Skeletal muscle cell (primary cell): ENCODE data around the gene SDC1.

Experiments
- DNase-seq: peaks from one replicate; pipeline ENCODE4 v3.0.0-alpha.2; 2010; ENCODE audit warnings: low read depth
- H3K4me3 ChIP-seq: 2 replicates; pipeline ENCODE4 v1.5.1; 2011; ENCODE audit warnings: low read depth, mild to moderate bottlenecking, control low read depth, low read length, moderate library complexity

Gene SDC1

GRCh38 chr2:20230114-20230425 lies 5.1 kb upstream of the SDC1 start:
- H3K4me3 ChIP-seq, result no peak overlapping the region
- DNase-seq, result no peak

DNA sequence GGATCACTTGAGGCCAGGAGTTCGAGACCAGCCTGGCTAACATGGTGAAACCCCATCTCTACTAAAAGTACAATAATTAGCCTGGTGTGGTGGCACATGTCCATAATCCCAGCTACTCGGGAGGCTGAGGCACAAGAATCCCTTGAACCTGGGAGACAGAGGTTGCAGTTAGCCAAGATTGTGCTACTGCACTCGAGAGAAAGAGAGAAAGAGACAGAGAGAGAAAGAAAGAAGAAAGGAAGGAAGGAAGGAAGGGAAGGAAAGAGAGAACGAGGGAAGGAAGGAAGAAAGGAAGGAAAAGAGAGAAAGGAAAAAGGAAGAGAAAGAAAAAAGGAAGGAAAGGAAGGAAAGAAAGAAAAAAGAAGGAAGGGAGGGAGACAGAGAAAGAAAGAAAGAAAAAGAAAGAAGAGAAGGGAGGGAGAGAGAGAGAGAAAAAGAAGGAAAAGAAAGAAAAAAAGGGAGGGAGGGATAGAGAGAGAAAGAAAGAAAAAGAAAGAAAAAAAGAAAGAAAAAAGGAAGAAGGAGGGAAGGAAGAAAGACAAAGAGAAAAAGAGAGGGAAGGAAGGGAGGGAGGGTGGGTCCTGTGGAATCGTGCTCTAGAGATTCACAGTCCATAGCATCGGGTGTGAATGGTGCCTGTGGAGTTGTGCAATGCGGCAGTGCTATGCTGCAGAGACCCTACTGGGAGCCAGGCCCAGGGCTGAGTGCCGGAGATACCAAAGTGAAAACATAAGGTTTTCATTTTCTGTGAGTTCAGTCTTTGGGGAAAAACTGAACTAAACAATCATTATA lies 4.6 kb upstream of the SDC1 start:
- DNase-seq, result no peak
- no peak overlapping the region for H3K4me3 ChIP-seq

DNA sequence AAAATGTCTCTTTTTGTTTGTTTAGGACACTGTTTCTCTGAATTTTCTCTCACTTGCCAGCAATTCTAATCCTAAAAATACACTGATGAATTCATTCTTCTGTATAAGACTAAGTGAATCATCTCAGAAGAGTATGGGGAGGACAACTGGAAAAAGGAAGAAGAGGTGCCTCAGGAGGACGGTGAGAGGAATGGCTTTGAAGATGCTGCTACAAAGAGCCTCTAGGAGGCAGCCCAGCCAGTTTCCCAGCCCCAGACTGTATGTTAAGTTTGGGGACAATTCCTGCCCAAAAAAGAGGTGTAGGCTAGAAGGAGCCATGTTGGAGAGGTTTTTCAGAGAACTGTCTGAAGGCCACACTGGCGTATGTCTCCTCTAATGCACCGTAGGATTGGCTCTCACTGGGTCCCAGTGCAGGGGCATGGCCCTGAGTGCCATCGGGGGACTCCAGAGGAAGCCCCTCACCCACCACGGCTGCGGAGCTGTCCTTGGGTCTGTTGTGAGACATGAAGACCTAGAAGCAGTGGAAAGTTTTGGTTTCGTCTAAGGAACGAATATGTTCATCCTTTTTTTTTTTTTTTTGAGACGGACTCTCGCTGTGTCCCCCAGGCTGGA lies 3.1 kb upstream of the SDC1 start:
- no peak overlapping the region for H3K4me3 ChIP-seq
- no peak for DNase-seq

DNA sequence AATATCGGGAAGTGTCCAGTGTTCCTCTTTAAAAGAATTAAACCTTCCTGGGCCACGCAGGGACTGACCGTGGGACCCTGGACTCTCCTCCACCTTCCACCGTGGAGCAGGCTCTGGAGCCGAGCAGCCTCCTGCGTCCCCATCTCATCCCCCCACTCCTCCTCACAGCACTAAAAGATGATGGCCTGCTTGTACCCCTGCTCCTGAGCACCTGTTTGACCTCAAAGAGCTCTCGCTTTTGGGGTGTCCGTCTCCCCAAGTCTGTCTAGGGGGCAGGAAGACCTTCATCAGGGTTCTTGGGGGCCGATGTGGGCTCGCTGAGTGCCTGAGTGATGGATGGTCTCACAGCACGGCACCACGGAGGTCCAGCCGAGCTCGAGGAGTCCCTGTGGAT lies 1.2 kb upstream of the SDC1 start:
- H3K4me3 ChIP-seq, result no peak overlapping the region
- no peak for DNase-seq

DNA sequence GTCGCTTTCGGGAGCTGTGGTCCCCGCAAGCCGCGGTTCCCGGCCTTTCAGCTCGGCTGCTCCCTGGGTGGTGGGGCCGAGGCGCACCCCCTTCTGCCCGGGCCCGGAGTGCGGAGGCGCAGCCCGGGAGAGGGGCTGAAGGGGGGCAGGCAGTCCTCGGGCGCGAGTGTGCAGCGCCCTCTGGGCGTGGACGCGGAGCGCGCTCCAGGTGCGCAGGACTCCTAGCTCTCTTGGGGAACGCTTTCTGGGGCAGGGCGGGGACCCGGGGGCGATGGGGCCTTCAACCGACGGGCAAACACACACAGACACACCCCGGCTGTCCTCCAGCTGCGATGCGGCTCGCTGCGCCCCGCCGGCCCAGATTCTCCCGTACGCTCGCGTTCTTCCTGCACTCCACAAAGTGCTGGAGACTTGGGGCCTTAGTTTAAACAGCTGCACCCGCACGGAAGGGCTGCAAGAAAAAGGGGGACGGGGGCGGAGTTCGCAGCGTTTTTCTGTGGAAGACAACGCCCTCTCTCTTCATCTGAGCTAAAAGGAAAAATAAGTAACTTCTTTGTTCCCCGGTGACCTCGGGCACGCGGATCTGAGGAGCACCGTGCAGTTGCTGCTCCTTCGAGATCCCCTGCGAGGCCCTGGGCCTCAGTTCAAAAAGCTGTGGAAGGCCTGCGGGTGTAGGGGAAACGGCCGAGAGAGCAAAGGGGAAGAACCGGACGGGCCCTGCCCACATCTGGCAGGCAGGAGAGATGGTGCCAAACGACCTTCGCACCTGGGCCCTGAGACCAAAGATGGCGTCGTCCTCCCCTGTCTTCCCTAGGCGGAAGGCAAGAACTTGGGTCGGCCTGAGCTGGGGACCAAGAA lies 593 bp upstream of the SDC1 start:
- no peak for DNase-seq
- H3K4me3 ChIP-seq, result peak overlapping the region; percentile 60

DNA sequence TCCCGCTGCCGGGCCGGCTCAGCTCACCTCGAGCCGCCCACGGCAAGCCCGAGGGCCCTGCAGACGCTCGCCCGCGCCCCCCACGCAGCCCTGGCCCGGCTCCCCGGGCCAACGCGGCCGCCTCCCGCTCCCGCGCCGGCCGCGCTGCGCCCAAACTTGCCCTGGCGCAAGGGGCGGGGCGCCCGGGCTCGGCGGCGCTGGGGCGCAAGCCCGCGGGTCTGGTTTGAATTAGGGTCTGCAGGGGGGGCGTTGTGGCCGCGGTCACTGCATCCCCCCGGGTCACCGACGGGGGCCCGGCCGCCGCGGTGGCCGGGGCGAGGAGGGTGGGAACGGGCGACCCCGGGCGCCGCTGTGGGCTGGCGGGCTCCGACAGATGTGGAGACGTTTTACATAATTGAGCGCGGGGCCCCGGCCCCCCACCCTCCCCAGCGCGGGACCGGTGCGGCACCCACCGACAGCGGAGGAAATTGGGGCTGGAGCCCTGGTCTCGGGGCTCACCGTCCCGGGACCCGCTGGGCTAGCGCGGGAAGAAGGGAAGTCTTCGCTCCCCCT lies 690 bp downstream of the SDC1 start:
- peak overlapping the region; percentile 60 for H3K4me3 ChIP-seq
- DNase-seq, result no peak

DNA sequence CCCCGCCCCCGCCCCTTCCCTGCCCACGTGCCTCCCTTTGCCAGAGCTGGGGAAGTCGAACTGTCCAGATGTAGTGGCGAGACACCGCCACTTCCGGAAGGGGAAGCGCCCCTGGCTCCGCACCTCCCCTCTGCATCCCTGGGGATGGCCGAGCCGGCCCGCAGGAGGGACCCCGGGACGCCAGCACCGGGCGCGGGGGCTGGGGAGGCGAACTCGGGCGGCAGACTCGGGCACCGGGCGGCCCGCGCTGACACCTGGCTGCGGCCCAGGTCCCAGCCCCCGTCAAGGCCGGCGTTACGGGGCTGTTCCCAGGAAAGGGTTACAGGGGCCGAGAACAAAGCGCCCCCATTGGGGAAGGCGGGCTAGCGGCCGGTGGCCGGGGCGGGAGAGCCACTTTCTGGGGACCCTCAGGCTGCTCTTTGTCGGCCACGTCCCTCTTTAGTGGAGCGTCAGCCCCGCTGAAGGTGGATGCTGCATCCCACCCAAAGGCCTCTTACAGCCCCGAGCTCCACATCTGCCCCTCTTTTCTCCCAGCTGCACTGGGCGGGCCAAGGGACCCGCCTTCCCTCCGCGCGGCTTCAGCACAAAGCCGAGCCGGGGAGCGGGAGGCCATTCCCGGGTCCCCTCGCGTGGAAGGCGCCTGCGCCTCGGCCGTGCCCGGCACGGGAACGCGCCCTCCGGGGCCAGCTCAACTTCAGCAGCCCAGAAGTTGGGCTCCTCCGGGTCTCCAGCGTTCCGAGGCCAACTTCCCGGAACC lies 1.3 kb downstream of the SDC1 start:
- DNase-seq, result no peak
- H3K4me3 ChIP-seq, result peak overlapping the region; percentile 60

GRCh38 chr2:20222769-20223406 lies 2.0 kb downstream of the SDC1 start:
- H3K4me3 ChIP-seq, result peak overlapping the region; percentile 60
- no peak for DNase-seq

GRCh38 chr2:20222014-20222768 lies 2.7 kb downstream of the SDC1 start:
- no peak overlapping the region for H3K4me3 ChIP-seq
- DNase-seq, result no peak

- no peak for DNase-seq
- no peak overlapping the region for H3K4me3 ChIP-seq
Observed at GRCh38 chr2:20221555-20221973, 3.4 kb downstream of the SDC1 start.

DNA sequence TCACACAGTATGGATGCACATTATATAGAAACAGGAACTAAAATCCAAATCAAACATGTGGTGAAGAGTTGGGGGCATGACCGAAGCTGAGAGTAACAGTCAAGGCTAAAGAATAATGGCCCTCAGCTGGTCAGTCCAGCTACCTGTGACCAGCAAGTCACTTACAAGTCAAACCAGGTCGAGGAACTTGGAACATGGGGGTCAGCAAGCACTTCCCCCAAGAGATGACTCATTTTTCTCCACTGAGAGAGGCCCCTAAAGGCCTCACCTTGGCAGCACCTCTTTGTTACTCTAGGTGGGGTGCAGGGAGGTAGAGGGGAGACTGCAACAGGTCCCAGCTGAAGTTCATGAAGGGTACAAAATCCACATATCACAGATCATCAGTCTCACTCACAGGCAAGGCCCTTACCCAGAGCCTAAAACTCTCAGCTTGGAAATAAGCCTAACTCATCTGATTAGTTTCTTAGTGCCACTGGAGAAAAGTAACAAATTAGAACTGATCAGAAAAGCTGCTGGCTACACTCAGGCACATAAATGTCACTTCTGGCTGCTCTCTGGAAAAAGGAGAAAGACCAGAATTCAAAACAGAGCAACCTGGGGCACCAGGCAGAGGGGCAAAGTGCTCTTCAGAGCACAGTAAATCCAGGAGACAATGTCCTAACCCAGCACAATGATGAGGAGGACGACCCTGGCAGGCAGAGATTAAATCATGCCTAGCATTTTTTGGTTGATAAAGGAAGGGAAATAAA lies 4.0 kb downstream of the SDC1 start:
- no peak overlapping the region for H3K4me3 ChIP-seq
- DNase-seq, result no peak

DNA sequence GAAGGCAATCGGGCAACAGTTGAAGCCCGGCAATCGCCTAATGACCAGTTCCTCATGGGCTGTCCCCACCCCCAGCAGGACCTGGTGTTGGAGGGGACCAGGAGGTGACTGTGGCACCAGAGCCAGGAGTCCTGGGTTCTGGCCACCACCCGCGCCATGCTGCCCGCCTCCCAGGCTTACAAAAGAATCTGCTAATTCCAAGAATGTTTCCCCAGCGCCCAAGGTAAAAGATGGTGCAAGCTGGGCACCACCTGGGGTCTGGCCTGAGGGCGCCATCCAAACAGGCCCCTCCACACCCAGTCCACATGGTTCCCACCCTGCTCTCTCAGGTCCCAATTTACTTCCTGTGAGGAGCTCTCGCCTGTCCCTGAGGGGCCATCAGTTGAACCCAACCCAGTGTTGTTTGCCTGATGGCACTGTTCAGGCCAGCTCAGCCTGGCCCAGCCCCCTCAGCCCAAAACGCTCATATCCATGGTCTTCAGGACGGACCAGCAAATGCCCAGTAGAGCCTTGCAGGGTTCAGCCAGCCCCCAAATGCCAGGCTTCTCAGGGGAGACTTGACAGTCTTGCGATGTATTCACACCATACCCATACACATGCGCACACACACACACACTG lies 5.1 kb downstream of the SDC1 start:
- no peak overlapping the region for H3K4me3 ChIP-seq

GRCh38 chr2:20218331-20219320 lies 6.3 kb downstream of the SDC1 start:
- no peak overlapping the region for H3K4me3 ChIP-seq
- no peak for DNase-seq

More for the DNA sequence above, 5.1 kb downstream of the SDC1 start:
- no peak for DNase-seq

GRCh38 chr2:20217041-20217970 lies 7.6 kb downstream of the SDC1 start:
- DNase-seq, result no peak
- no peak overlapping the region for H3K4me3 ChIP-seq
